Fibroblast of pulmonary artery (primary cell): ENCODE measurements around the gene TMEM132D.
"Not testable (repeated sequence)": the region's sequence is repeated elsewhere in the genome, so short reads cannot be mapped to it uniquely, and the experiment has no call there.

ENCODE experiments used
- DNase-seq: peaks from one replicate; pipeline ENCODE4 v3.0.0-alpha.2; 2010; ENCODE audit warnings: low read depth
- H3K4me3 ChIP-seq: replicated peaks from 2 replicates; pipeline ENCODE4 v1.5.1; 2011; ENCODE audit warnings: low read depth, mild to moderate bottlenecking, control low read depth, low read length, moderate library complexity
- TF ChIP-seq, protein P1 (sequence below): IDR thresholded peaks from 2 replicates; pipeline ENCODE4 v1.5.1; 2011; ENCODE audit warnings: mild to moderate bottlenecking, control low read depth, low read length, inconsistent platforms; ENCODE audit errors: missing control alignments

TMEM132D gene

DNA sequence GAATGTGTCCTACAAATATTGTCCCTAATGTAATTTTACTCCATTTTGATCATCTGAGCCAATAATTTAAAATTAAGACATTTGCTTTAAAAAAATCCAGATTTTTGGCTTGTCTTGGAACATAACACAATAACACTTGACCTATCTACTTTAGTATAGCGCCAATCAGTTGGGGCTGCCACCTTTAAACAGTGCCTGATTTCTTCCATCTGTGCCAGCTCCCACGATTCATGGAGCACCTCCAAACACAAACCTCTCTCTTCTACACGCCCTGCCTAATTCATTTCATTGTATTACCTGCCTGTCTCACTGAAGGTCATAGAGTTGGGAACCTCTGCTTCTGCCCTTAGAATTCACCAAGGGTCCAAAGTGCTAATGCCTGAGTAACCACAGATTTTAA lies 352.4 kb downstream of the TMEM132D start:
- no peak overlapping the region for H3K4me3 ChIP-seq
- no peak for DNase-seq
- TF ChIP-seq, protein P1, sequence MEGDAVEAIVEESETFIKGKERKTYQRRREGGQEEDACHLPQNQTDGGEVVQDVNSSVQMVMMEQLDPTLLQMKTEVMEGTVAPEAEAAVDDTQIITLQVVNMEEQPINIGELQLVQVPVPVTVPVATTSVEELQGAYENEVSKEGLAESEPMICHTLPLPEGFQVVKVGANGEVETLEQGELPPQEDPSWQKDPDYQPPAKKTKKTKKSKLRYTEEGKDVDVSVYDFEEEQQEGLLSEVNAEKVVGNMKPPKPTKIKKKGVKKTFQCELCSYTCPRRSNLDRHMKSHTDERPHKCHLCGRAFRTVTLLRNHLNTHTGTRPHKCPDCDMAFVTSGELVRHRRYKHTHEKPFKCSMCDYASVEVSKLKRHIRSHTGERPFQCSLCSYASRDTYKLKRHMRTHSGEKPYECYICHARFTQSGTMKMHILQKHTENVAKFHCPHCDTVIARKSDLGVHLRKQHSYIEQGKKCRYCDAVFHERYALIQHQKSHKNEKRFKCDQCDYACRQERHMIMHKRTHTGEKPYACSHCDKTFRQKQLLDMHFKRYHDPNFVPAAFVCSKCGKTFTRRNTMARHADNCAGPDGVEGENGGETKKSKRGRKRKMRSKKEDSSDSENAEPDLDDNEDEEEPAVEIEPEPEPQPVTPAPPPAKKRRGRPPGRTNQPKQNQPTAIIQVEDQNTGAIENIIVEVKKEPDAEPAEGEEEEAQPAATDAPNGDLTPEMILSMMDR = no peak

DNA sequence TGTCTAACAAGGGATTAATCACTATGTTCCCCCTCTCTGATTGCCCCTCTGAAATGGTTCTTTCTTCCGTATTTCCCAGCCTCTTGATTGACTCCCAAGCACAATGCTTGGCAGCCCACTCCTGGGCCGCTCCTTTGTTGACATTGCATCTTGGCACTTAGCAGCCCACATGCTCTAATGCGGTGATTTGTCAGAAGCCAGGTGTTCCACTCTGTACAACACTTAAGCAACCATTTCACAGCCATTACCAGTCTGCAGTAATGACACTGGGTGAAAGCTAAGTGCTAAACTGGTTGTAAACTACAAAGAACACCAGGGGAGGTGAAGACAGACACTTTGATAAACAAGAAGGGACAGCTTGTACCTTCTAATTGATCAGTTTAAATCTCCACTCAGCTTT lies 353.5 kb downstream of the TMEM132D start:
- DNase-seq = no peak
- TF ChIP-seq, protein P1 = no peak
- H3K4me3 ChIP-seq = no peak overlapping the region

DNA sequence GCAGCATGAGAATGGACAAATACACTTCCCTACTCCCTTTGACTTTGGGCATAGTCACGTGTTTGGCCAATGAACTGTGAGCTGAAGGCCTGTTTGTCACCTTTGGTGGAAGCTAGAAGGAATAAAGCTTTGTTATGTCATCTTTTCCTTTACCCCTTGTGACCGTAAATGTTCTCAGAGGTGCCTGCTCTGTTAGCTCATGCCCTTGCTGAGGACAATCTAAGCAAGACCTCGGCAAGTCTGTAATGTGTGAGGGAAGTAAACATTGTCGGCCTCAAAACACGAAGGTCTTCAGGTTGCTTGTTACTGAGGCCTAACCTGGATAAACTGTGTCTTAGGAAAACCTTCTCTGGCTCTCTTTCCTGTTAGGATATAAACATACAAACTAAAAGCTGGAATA lies 354.2 kb downstream of the TMEM132D start:
- TF ChIP-seq, protein P1 = no peak
- no peak overlapping the region for H3K4me3 ChIP-seq
- DNase-seq = no peak

DNA sequence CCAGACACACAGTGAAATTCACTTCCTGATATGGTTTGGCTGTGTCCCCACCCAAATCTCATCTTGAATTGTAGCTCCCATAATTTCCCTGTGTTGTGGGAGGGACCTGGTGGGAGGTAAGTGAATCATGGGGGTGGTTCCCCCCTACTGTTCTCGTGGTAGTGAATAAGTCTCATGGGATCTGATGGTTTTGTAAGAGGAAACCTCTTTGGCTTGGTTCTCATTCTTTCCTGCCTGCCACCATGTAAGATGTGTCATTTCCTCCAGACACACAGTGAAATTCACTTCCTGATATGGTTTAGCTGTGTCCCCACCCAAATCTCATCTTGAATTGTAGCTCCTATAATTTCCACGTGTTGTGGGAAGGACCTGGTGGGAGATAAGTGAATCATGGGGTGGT lies 354.8 kb downstream of the TMEM132D start:
- DNase-seq, H3K4me3 ChIP-seq: not testable (repeated sequence)

DNA sequence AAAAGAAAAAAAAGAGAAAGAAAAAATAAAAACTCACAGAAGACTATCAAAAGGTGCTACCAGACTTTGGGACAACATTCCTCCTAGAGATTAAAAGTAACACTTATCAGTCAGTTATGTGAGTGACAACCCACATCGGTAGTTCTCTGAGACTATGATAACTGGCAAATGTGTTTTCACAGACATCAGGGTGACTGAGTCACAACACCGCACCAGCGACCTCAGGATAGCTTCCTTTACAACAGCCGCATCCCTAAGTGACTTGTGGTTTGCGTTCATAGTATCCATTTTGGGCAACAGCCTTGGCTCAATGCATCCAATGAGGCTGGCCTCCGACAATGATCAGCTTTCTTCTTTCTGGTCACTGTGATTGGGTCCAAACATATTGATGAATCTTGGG lies 359.1 kb downstream of the TMEM132D start:
- TF ChIP-seq, protein P1 = no peak
- H3K4me3 ChIP-seq = no peak overlapping the region
- DNase-seq = no peak

DNA sequence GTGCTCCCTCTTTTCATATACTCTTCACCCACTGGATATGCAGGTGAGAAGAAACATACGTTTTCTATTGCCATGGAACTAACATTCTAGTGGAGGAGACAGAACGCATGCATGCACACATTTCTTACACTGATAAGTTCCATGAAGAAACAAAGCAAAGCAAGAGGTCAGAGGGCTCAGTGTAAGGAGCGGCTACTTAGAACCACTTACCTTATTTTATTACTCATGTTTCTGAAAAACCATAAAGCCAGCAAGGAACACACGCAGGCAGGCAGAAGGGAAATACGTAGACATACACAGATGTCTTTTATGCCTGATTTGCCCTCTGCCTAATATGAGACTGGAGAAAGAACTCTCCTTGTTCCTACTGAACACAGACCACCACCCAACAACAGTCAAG lies 362.9 kb downstream of the TMEM132D start:
- TF ChIP-seq, protein P1 = no peak
- no peak for DNase-seq
- no peak overlapping the region for H3K4me3 ChIP-seq

DNA sequence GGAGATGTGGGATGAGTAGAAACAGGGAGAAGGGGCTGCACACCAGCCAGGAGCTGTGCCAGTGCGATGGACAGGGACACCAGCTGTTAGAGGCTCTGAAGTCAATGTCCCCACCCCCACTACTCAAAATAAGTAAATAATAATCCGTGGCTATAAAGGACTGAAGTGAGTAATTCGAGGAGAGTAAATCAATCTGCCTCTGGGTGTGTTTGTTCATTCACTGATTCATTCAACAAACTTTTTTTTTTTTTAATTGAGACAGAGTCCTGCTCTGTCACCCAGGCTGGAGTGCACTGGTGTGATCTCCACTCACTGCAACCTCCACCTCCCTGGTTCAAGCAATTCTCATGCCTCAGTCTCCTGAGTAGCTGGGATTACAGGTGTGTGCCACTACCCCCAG lies 363.6 kb downstream of the TMEM132D start:
- no peak for DNase-seq
- TF ChIP-seq, protein P1 = no peak
- H3K4me3 ChIP-seq = no peak overlapping the region

DNA sequence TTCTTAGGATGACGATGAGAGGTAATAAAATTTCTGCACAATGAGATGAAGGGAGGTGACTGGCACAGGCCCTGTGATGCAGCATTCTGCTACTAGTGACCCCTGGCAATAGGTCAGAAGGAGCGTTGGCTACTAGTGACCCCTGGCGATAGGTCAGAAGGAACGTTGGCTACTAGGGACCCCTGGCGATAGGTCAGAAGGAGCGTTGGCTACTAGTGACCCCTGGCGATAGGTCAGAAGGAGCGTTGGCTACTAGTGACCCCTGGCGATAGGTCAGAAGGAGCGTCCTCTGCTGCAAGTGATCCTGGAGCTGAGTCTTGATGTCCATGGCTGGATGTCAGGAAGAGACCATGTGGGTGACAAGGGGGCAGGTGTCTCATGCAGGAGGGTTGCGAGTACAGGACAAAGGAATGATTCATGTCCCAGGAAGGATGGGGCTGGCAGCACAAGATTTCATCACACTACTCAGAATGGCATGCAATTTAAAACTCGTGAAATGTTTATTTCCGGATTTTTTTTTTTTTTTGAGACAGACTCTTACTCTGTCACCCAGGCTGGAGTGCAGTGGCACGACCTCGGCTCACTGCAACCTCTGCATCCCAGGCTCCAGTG lies 365.0 kb downstream of the TMEM132D start:
- not testable (repeated sequence) for H3K4me3 ChIP-seq, DNase-seq
